Activated T-helper 1 cell treated with anti-CD3 and anti-CD28 coated beads, Interleukin-12 subunit alpha, Interleukin-12 subunit beta, Interleukin-2, Interleukin-4 antibody, amounts not matched to agents 30 ng/mL and 10 ng/mL and 1 ng/mL, durations not matched to agents 14 hours and 24 hours and 36 hours (primary cell): ENCODE measurements around the gene DCAF11. TPM values are rescaled to one million over a fixed set of nuclear protein-coding genes. Genes with fewer than 3 reads are reported as not detected.

ENCODE experiments used
- DNase-seq: peaks from one replicate; pipeline ENCODE4 v3.0.0; 2021; ENCODE audit warnings: low spot score
- H3K27ac Mint-ChIP-seq: one replicate; pipeline ENCODE4 v1.8.0; 2021; ENCODE audit warnings: mild to moderate bottlenecking, mixed read lengths
- H3K27me3 Mint-ChIP-seq: one replicate; pipeline ENCODE4 v1.8.0; 2022; ENCODE audit warnings: mild to moderate bottlenecking, moderate library complexity, mixed read lengths; ENCODE audit not compliant: insufficient read depth
- H3K36me3 Mint-ChIP-seq: one replicate; pipeline ENCODE4 v1.8.0; 2021; ENCODE audit warnings: low read depth, mixed read lengths
- H3K4me1 Mint-ChIP-seq: one replicate; pipeline ENCODE4 v1.8.0; 2021; ENCODE audit warnings: low read depth, mixed read lengths
- H3K4me3 Mint-ChIP-seq: one replicate; pipeline ENCODE4 v1.8.0; 2021; ENCODE audit warnings: mild to moderate bottlenecking, moderate library complexity, mixed read lengths
- H3K9me3 Mint-ChIP-seq: one replicate; pipeline ENCODE4 v1.8.0; 2021; ENCODE audit warnings: mixed read lengths
- intact Hi-C: fragments of 100-400 bp; cut with micrococcal nuclease; formaldehyde crosslinking; loops from one replicate; pipeline ENCODE4 v1.15.1; 2024
- total RNA-seq: library from RNA; stranded (reverse); gene quantifications from 2 replicates; pipeline ENCODE4 v1.2.3, GENCODE V29; 2022

Gene DCAF11
- total RNA-seq, 1 donor from 2014 or later: 69.9 TPM

DNA sequence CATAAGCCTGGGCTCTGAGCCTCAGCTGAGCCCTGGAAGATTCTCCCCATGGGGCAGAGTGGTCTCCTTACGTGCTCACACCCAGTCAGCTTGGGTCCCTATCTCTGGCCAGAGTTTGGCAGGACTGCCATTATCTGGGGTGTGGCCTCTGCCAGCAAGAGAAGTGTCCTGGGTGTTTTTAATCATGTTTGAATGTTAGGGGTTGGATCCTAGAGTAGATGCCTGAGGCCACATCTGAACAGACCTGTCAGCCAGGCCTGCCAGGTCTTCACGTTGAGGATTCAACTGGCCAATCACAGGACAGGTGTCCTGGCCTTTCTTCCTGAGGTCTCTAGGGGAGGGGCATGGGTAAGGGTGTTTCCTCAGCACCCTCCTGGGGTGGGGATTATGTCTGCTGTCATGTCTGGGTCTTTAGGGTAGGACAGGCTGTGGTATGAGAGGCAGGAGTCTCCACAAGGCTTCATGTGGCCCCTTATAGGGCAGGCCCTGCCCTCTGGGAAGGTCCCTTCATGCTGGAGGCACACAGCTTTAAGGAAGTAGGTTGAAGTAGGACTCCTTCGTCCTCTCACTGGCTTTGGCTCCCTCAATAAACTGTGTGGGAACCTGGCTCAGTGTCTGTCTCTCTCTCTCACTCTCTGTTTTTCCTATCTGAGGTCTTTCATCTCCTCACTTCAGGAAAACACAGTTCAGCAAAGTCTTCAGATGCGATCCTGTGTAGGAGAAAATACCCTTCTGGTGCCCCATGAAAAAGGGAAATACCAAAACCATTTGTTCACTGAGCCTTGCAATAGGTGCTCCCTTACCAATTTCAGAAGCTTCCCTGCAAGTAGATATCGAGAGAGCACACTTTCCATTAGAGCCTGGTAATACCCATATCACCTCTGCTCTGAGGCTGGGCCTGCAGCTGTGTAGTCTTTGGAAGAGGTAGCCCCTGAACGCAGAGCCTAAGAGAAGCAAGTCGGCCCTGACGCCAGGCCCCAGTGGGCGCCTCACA lies 9.1 kb downstream of the DCAF11 start:
- intact Hi-C loops: no loop called here
- H3K27ac Mint-ChIP-seq: no peak overlapping the region

DNA sequence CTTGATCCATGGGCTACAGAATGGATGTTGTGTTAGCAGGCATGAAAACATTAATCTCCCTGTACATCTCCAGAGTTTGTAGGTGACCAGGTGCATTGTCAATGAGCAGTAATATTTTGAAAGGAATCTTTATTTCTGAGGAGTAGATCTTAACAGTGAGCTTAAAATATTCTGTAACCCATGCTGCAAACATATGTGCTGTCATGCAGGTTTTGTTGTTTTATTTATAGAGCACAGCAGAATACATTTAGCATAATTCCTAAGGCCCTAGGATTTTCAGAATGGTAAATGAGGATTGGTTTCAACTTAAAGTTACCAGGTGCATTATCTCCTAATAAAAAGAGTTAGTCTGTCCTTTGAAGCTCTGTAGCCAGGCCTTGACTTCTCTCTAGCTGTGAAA lies 12.4 kb downstream of the DCAF11 start:
- Mint-ChIP-seq H3K4me1 (peaks cover 4% of the 10 kb centered on the region), H3K27me3 (no peaks in the 10 kb centered on the region), H3K36me3 (peaks cover 24% of the 10 kb centered on the region), H3K4me3 (no peak overlapping the region), H3K9me3 (no peaks in the 10 kb centered on the region), H3K27ac (no peak overlapping the region)
- no peak for DNase-seq
- intact Hi-C loops: no loop called here

More for the DNA sequence above, 9.1 kb downstream of the DCAF11 start:
- Mint-ChIP-seq H3K4me1 (no peaks in the 10 kb centered on the region), H3K36me3 (peaks cover 41% of the 10 kb centered on the region), H3K27me3 (no peaks in the 10 kb centered on the region), H3K9me3 (no peaks in the 10 kb centered on the region), H3K4me3 (no peak overlapping the region)
- no peak for DNase-seq

DNA sequence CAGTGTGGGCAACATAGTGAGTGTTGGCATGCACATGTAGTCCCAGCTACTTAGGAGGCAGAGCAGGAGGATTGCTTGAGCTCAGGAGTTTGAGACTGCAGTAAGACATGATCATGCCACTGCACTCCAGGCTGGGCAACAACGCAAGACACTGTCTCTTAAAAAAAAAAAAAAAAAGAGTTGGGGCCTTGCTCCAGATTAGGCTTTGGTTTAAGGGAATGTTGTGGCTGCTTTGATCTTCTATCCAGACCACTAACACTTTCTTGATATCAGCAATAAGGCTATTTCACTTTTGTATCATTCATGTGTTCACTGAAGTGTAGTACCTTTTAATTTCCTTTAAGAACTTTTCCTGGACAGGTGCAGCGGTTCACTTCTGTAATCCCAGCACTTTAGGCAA lies 13.1 kb downstream of the DCAF11 start:
- intact Hi-C loops: no loop called here
- no peaks in the 10 kb centered on the region for H3K27me3 Mint-ChIP-seq
- H3K4me3 Mint-ChIP-seq: no peak overlapping the region
- H3K27ac Mint-ChIP-seq: no peak overlapping the region
- no peaks in the 10 kb centered on the region for H3K9me3 Mint-ChIP-seq
- H3K4me1 Mint-ChIP-seq: peaks cover 11% of the 10 kb centered on the region
- DNase-seq: no peak
- peaks cover 22% of the 10 kb centered on the region for H3K36me3 Mint-ChIP-seq

DNA sequence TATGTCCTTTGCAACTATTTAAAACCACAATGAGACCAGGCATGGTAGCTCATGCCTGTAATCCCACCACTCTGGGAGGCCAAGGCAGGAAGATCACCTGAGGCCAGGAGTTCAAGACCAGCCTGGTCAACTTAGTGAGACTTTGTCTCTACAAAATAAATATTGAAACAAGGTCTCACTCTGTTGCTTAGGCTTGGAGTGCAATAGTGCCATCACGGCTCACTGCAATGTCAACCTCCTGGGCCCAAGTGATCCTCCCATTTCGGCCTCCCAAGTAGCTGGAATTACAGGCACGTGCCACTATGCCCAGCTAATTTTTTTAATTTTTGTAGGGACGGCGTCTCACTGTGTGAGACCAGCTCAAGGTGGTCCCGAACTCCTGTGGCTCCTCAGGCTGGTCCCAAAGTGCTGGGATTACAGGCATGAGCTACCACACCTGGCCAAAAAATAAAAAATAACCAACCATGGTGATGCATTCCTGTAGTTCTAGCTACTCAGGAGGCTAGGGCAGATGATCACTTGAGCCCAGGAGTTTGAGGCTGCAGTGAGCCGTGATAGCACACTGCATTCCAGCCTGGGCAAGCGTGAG lies 14.9 kb downstream of the DCAF11 start:
- H3K27me3 Mint-ChIP-seq: no peaks in the 10 kb centered on the region
- H3K9me3 Mint-ChIP-seq: no peaks in the 10 kb centered on the region
- H3K4me1 Mint-ChIP-seq: peaks cover 16% of the 10 kb centered on the region
- peaks cover 5% of the 10 kb centered on the region for H3K36me3 Mint-ChIP-seq
- DNase-seq: no peak
- no peak overlapping the region for H3K4me3 Mint-ChIP-seq
- intact Hi-C loops: no loop called here
- no peak overlapping the region for H3K27ac Mint-ChIP-seq

DNA sequence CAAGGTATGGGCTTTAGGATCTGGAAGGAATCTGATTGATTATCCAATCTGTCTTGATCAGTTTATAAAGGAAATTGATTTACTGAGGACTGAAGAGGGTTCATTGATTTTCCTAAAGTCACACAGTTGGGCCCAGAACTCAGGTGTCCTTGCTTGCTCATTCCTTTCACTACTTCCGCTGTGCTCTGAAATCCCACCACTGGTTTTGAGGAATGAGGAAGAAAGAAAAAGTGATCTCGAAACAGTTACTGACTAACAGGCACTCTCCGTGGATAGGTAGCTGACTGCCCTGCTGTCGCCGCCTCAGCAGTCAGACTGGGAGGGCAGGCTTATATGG lies 15.8 kb downstream of the DCAF11 start, which contains the start of gene FITM1:
Gene FITM1 (plus strand): TSS at position 280 of the 337 bp plus-strand sequence. CDS start 905 bp downstream, outside the sequence.
- Mint-ChIP-seq H3K36me3 (peaks cover 3% of the 10 kb centered on the region), H3K4me3 (no peak within 1 kb of the TSS), H3K9me3 (no peaks in the 10 kb centered on the region), H3K27me3 (no peaks in the 10 kb centered on the region), H3K4me1 (peaks cover 20% of the 10 kb centered on the region), H3K27ac (no peak within 1 kb of the TSS)
- no peak for DNase-seq
- intact Hi-C loops: no loop called here

DNA sequence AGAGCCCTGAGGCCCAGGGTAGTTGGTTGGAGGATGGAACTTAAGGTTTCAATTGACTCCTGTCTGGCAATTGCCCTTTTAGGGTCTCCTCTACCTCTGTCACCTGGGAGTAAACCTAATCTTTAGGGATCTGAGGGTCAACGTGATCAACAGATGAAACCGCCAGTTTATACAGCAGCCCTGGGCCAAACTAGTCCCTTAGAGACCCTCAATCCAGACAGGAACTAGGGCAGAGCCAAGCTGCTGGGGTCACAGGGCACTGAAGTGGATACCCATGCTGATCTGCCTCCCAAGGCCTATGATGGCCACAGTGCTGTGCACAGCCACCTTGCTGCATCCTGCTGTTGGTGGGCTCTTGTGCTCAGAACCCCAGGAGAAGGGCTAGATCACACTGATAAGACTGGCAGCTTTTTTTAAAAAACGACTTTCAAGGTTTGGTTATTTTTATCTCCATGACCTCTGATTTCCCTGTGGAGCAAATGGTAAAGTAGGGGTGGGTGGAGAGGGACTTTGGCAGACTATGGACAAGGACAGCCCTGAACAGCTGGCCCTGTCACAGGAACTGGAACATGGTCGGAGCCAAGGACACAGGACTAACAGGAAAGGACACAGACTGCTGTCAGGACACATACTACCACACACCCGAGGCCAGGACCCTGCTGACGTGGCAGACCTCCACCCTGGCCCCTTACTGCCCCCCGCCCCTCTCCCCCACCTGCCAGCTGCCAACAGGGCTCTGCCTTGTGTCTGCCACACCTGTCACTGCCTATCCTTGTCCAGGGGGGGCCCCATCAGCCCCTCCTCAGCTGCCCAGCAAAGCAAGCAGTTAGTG lies 16.4 kb downstream of the DCAF11 start:
- H3K36me3 Mint-ChIP-seq: peaks cover 3% of the 10 kb centered on the region
- no peak overlapping the region for H3K27ac Mint-ChIP-seq
- peaks cover 24% of the 10 kb centered on the region for H3K4me1 Mint-ChIP-seq
- H3K4me3 Mint-ChIP-seq: no peak overlapping the region
- no peaks in the 10 kb centered on the region for H3K9me3 Mint-ChIP-seq
- intact Hi-C loops: no loop called here
- no peaks in the 10 kb centered on the region for H3K27me3 Mint-ChIP-seq
- no peak for DNase-seq

DNA sequence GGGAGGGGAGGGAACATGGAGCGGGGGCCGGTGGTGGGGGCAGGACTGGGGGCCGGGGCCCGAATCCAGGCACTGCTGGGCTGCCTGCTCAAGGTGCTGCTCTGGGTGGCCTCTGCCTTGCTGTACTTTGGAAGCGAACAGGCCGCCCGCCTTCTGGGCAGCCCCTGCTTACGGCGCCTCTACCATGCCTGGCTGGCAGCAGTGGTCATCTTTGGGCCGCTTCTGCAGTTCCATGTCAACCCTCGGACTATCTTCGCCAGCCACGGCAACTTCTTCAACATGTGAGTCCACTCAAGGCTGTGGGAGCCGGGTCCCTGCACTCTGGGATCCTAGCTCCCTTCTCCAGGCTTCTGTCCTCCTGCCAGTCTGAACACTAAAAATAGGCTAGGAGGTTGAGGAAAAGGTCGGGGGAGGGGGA lies 17.0 kb downstream of the DCAF11 start:
- intact Hi-C loops: no loop called here
- Mint-ChIP-seq H3K27ac (no peak overlapping the region), H3K4me1 (peaks cover 26% of the 10 kb centered on the region), H3K9me3 (no peaks in the 10 kb centered on the region), H3K36me3 (peaks cover 3% of the 10 kb centered on the region), H3K27me3 (no peaks in the 10 kb centered on the region), H3K4me3 (no peak overlapping the region)
- DNase-seq: no peak

DNA sequence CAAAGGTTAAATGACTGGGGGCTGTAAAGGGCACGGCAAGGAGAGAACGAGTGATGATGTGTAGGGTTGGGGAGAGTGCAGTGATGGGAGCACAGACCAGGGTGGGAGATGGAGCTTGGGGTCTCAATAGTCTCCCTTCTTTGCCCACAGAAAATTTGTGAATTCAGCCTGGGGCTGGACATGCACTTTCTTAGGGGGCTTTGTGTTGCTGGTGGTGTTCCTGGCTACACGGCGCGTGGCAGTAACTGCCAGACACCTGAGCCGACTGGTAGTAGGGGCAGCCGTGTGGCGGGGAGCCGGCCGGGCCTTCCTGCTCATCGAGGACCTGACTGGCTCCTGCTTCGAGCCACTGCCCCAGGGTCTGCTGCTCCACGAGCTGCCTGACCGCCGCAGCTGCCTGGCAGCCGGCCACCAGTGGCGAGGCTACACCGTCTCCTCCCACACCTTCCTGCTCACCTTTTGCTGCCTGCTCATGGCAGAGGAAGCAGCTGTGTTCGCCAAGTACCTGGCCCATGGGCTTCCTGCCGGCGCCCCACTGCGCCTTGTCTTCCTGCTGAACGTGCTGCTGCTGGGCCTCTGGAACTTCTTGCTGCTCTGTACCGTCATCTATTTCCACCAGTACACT lies 17.6 kb downstream of the DCAF11 start:
- Mint-ChIP-seq H3K27me3 (no peaks in the 10 kb centered on the region), H3K4me1 (peaks cover 32% of the 10 kb centered on the region), H3K9me3 (no peaks in the 10 kb centered on the region), H3K27ac (peak overlapping the region; percentile 35), H3K4me3 (peak overlapping the region; percentile 17), H3K36me3 (peaks cover 7% of the 10 kb centered on the region)
- intact Hi-C loops: no loop called here
- DNase-seq: no peak

DNA sequence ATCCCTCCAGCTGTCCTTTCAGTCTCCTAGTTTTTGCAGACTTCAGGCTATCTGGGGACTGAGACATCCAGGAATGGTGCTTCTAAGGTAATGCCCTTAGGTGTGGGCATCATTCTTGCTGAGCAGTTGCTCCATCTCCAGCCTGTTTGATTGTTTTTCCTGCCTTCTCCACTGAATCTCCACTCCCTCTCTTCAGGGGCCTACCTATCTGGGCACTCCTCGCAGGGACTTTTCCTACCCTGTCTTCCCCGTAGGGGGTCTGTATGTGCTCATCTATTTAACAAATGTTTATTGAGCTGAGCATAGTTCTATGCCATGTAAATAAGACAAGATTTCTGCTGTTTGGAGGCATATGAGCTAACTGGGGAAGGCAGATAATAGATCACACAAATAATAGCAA lies 18.4 kb downstream of the DCAF11 start:
- intact Hi-C loops: no loop called here
- H3K27me3 Mint-ChIP-seq: no peaks in the 10 kb centered on the region
- no peak overlapping the region for H3K4me3 Mint-ChIP-seq
- H3K36me3 Mint-ChIP-seq: peaks cover 13% of the 10 kb centered on the region
- H3K9me3 Mint-ChIP-seq: no peaks in the 10 kb centered on the region
- H3K4me1 Mint-ChIP-seq: peaks cover 37% of the 10 kb centered on the region
- DNase-seq: no peak
- peak overlapping the region; percentile 35 for H3K27ac Mint-ChIP-seq

DNA sequence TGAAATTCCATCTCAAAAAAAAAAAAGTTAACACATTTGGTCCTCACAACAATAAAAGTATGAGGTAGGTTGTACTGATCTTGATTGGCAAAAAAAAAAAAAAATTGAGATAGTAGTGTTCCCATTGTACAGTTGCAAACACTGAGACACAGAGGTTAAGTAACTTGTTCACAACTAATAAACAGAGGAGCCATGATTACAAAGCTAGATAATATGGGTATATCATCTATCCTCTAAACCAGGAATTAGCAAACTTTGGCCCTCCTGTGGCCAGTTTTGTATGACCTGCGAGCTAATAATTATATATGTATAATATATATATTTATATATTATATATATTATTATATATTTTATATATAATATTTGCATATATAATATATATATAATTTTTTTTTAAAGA lies 19.2 kb downstream of the DCAF11 start:
- intact Hi-C loops: no loop called here
- Mint-ChIP-seq H3K4me3 (no peak overlapping the region), H3K36me3 (peaks cover 18% of the 10 kb centered on the region), H3K27me3 (no peaks in the 10 kb centered on the region), H3K27ac (no peak overlapping the region), H3K4me1 (peaks cover 45% of the 10 kb centered on the region), H3K9me3 (no peaks in the 10 kb centered on the region)
- no peak for DNase-seq

DNA sequence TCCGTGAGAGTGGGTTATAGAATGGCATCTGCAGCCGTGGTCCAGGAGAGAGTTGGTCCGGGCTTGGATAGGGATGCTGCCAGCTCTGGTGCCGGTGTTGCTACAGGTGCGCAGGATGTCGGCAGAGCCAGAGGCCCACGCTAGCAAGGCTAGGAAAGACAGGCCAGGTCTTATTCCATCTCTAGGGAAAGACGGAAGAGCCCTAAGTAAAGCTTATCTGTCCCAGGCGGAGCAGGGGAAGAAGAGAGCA lies 20.9 kb downstream of the DCAF11 start:
- intact Hi-C loops: no loop called here
- H3K27me3 Mint-ChIP-seq: no peaks in the 10 kb centered on the region
- H3K4me3 Mint-ChIP-seq: peak overlapping the region; percentile 92
- H3K9me3 Mint-ChIP-seq: no peaks in the 10 kb centered on the region
- peaks cover 59% of the 10 kb centered on the region for H3K4me1 Mint-ChIP-seq
- no peak for DNase-seq
- H3K27ac Mint-ChIP-seq: peak overlapping the region; percentile 89
- peaks cover 29% of the 10 kb centered on the region for H3K36me3 Mint-ChIP-seq

DNA sequence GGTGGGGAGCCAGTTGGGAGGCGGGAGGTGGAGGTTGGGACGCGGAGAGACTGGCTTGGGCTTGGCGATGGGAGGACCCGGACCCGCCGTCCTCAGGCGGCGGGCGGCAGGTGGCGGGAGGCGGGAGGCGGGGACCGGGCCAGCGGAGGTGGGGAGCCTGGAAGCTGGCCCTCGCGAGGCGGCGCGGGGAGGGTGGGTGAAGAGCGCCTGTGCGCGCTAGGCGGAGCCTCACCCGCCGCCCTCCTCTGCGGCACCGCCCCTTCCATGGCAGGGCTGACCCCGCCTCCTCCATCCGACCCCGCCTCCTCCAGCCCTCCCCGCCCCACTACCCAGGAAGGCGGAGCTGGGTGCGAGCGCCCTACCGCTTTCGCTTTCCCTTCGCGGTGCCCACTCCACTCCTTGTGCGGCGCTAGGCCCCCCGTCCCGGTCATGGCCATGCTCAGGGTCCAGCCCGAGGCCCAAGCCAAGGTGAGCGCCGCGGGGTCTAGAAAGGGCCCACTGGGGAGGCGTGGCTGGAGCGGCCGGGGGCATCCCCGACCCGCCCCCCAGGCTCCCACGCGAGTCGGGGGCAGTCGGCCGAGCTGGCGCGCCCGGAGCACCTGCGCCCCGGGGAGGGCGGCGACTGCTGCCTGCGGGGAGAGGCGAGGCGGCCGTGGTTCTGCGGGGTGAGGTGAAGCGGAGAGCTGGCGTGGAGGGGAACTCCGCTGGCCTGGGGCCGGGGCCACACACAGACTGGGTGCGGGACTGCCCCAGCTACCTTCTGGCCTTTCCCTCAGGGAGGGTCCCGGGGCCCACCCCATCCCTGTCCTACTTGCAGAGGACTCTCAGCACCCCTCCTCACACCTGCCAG lies 21.5 kb downstream of the DCAF11 start, which contains the start of gene PSME1:
Gene PSME1 (plus strand): TSS at position 361 of the 850 bp plus-strand sequence. CDS start 69 bp downstream, at position 430.
- no peaks in the 10 kb centered on the region for H3K9me3 Mint-ChIP-seq
- peak within 1 kb of the TSS; percentile 90 for H3K27ac Mint-ChIP-seq
- peaks cover 29% of the 10 kb centered on the region for H3K36me3 Mint-ChIP-seq
- DNase-seq: peak; percentile 92
- H3K4me1 Mint-ChIP-seq: peaks cover 64% of the 10 kb centered on the region
- no peaks in the 10 kb centered on the region for H3K27me3 Mint-ChIP-seq
- intact Hi-C loops: loop anchor here (1.0 kb wide), 4 partner anchors 10 to 41 kb away; partner anchors contain the start of genes IRF9 and PSME2
- peak within 1 kb of the TSS; percentile 92 for H3K4me3 Mint-ChIP-seq
